Activated CD4-positive, alpha-beta memory T cell treated with anti-CD3 and anti-CD28 coated beads for 36 hours (primary cell): ENCODE results near the gene NLGN3. TPM values are rescaled to one million over a fixed set of nuclear protein-coding genes. Genes with fewer than 3 reads are reported as not detected.

Experiments
- CTCF ChIA-PET: fragments of 350-600 bp; sonication (Branson Sonifier 250); formaldehyde crosslinking; loops from one replicate; lab custom pipeline; 2021; ENCODE audit warnings: antibody characterized with exemption, inconsistent platforms; lab: Charles Lee
- POLR2A ChIA-PET: fragments of 350-600 bp; sonication (Branson Sonifier 250); formaldehyde crosslinking; loops from one replicate; lab custom pipeline; 2021; ENCODE audit warnings: antibody characterized with exemption; lab: Charles Lee
- DNase-seq: peaks from one replicate; pipeline ENCODE4 v3.0.0-alpha.2; 2020
- H3K27ac Mint-ChIP-seq: one replicate; pipeline ENCODE4 v1.8.0; 2021; ENCODE audit warnings: mixed read lengths
- H3K27me3 Mint-ChIP-seq: one replicate; pipeline ENCODE4 v1.8.0; 2021; ENCODE audit warnings: mixed read lengths
- H3K36me3 Mint-ChIP-seq: one replicate; pipeline ENCODE4 v1.8.0; 2021; ENCODE audit warnings: mixed read lengths
- H3K4me1 Mint-ChIP-seq: one replicate; pipeline ENCODE4 v1.8.0; 2021; ENCODE audit warnings: low read depth, mixed read lengths
- H3K4me3 Mint-ChIP-seq: one replicate; pipeline ENCODE4 v1.8.0; 2021; ENCODE audit warnings: mild to moderate bottlenecking, mixed read lengths
- H3K9me3 Mint-ChIP-seq: one replicate; pipeline ENCODE4 v1.8.0; 2021; ENCODE audit warnings: mixed read lengths
- intact Hi-C: fragments of 100-400 bp; cut with micrococcal nuclease; formaldehyde crosslinking; loops from one replicate; pipeline ENCODE4 v1.15.1; 2023
- total RNA-seq, 2 experiments: library from RNA; stranded (reverse); gene quantifications; one replicate each; pipeline ENCODE4 v1.2.3, GENCODE V29; 2021

The NLGN3 gene
- total RNA-seq: under 1 TPM; 0.58 to 0.86 TPM

- CTCF ChIA-PET: no interaction called here
- no peak within 1 kb of the TSS for H3K4me3 Mint-ChIP-seq
- H3K27ac Mint-ChIP-seq: peak within 1 kb of the TSS; percentile 34
- peaks cover 12% of the 10 kb centered on the region for H3K4me1 Mint-ChIP-seq
- POLR2A ChIA-PET: no interaction called here
- DNase-seq: no peak
- H3K36me3 Mint-ChIP-seq: no peaks in the 10 kb centered on the region
- no peaks in the 10 kb centered on the region for H3K9me3 Mint-ChIP-seq
- no peaks in the 10 kb centered on the region for H3K27me3 Mint-ChIP-seq
- intact Hi-C loops: no loop called here
These were observed at the start of gene NLGN3 for GRCh38 chrX:71144651-71145050. TSS of gene NLGN3 (plus strand) at chrX:71144841. CDS start at chrX:71147750, 2,909 bp downstream.

DNA sequence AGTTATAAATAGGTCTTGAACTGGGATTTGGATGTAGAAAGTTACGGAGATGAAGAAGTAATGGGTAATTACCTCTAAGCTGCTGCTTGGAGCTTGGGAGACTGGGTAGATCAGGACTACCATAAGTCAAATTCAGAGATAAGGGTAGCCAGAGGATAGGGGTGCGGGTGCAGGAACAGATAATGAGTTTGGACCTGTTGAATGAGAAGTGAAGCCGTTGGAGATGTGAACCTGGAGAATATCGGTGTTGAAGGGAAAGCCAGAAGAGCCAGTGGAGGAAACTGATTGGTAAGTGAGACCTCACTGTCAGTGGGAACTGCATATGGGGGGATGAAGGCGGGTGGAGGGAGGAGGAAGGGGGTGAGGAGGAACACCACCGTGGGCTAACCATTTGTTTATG lies 49.6 kb upstream of the NLGN3 start:
- Mint-ChIP-seq H3K27ac (no peak overlapping the region), H3K27me3 (no peaks in the 10 kb centered on the region), H3K9me3 (no peaks in the 10 kb centered on the region), H3K4me3 (peak overlapping the region; percentile 84), H3K36me3 (no peaks in the 10 kb centered on the region), H3K4me1 (peaks cover 21% of the 10 kb centered on the region)
- DNase-seq: no peak
- ChIA-PET CTCF (interaction anchor here (0.6 kb wide), 1 partner anchor 485 kb away, joined by 3 read pairs; no protein-coding TSS in a partner anchor), POLR2A (no interaction called here)
- intact Hi-C loops: loop anchor here (1.0 to 5.0 kb wide), 3 partner anchors 16 to 272 kb away; partner anchors contain the start of genes IL2RG, MED12 and TAF1

DNA sequence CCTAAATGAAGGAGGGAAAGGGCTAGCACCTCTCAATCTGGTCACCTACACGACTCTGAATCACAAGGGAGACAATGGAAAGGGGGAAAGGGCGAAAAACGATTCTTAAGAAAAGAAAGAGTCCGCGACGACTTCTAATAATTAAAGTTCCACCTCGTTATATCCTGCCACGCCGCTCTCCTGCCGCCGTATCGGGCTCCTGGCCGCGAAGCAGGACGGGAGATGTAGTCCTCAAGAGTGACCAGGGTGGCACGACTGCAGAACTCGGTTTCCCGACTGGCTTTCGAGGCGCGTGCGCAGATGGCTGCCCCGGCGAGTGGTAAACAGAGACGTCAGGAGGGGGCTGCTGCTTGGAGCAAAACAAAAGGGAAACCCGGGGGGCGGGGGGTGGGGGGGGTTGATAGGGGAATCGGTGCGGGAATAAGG lies 49.1 kb upstream of the NLGN3 start, which contains the start of gene FOXO4:
FOXO4 (plus strand) TSS at position 297 of the 426 bp plus-strand sequence. CDS start 678 bp downstream, outside the sequence.
- no peaks in the 10 kb centered on the region for H3K9me3 Mint-ChIP-seq
- POLR2A ChIA-PET: interaction anchor here (0.9 to 1.1 kb wide), 2 partner anchors 9 to 22 kb away, joined by 3 to 6 read pairs; partner anchors contain the start of gene MED12
- no peaks in the 10 kb centered on the region for H3K36me3 Mint-ChIP-seq
- H3K4me3 Mint-ChIP-seq: peak within 1 kb of the TSS; percentile 84
- peak; percentile 92 for DNase-seq
- H3K4me1 Mint-ChIP-seq: peaks cover 23% of the 10 kb centered on the region
- CTCF ChIA-PET: interaction anchor here (0.6 to 1.2 kb wide), 2 partner anchors 33 to 485 kb away, joined by 3 to 6 read pairs; no protein-coding TSS in a partner anchor
- H3K27ac Mint-ChIP-seq: peak within 1 kb of the TSS; percentile 85
- no peaks in the 10 kb centered on the region for H3K27me3 Mint-ChIP-seq
- intact Hi-C loops: loop anchor here (1.0 to 5.0 kb wide), 3 partner anchors 15 to 272 kb away; partner anchors contain the start of genes IL2RG, MED12 and TAF1

- H3K27ac Mint-ChIP-seq: peak overlapping the region; percentile 85
- intact Hi-C loops: loop anchor here (1.0 to 5.0 kb wide), 4 partner anchors 15 to 271 kb away; partner anchors contain the start of genes IL2RG, MED12, SNX12 and TAF1
- peak overlapping the region; percentile 84 for H3K4me3 Mint-ChIP-seq
- no peaks in the 10 kb centered on the region for H3K27me3 Mint-ChIP-seq
- H3K9me3 Mint-ChIP-seq: no peaks in the 10 kb centered on the region
- ChIA-PET CTCF (interaction anchor here (1.2 kb wide), 1 partner anchor 33 kb away, joined by 6 read pairs; no protein-coding TSS in a partner anchor), POLR2A (interaction anchor here (0.9 to 2.4 kb wide), 3 partner anchors 8 to 22 kb away, joined by 3 to 9 read pairs (median 6); partner anchors contain the start of genes IL2RG and MED12)
- peaks cover 26% of the 10 kb centered on the region for H3K4me1 Mint-ChIP-seq
- H3K36me3 Mint-ChIP-seq: no peaks in the 10 kb centered on the region
- no peak for DNase-seq
These were observed 48.5 kb upstream of the NLGN3 start for GRCh38 chrX:71095981-71096759.

DNA sequence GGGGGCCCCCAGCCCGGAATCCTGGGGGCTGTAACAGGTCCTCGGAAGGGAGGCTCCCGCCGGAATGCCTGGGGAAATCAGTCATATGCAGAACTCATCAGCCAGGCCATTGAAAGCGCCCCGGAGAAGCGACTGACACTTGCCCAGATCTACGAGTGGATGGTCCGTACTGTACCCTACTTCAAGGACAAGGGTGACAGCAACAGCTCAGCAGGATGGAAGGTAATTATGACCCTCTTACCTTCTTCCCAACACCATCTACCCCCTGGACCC lies 47.9 kb upstream of the NLGN3 start:
- no peak overlapping the region for H3K27ac Mint-ChIP-seq
- H3K27me3 Mint-ChIP-seq: no peaks in the 10 kb centered on the region
- intact Hi-C loops: loop anchor here (1.0 to 5.0 kb wide), 2 partner anchors 28 to 271 kb away; partner anchors contain the start of genes SNX12 and TAF1
- CTCF ChIA-PET: interaction anchor here (1.2 kb wide), 1 partner anchor 32 kb away, joined by 6 read pairs; no protein-coding TSS in a partner anchor
- H3K4me3 Mint-ChIP-seq: peak overlapping the region; percentile 84
- no peaks in the 10 kb centered on the region for H3K36me3 Mint-ChIP-seq
- no peak for DNase-seq
- POLR2A ChIA-PET: interaction anchor here (1.1 to 2.4 kb wide), 2 partner anchors 15 to 21 kb away, joined by 6 to 9 read pairs; partner anchors contain the start of genes IL2RG and MED12
- H3K9me3 Mint-ChIP-seq: no peaks in the 10 kb centered on the region
- H3K4me1 Mint-ChIP-seq: peaks cover 30% of the 10 kb centered on the region

- peaks cover 43% of the 10 kb centered on the region for H3K4me1 Mint-ChIP-seq
These were observed 46.3 kb upstream of the NLGN3 start for GRCh38 chrX:71098302-71098701.

DNA sequence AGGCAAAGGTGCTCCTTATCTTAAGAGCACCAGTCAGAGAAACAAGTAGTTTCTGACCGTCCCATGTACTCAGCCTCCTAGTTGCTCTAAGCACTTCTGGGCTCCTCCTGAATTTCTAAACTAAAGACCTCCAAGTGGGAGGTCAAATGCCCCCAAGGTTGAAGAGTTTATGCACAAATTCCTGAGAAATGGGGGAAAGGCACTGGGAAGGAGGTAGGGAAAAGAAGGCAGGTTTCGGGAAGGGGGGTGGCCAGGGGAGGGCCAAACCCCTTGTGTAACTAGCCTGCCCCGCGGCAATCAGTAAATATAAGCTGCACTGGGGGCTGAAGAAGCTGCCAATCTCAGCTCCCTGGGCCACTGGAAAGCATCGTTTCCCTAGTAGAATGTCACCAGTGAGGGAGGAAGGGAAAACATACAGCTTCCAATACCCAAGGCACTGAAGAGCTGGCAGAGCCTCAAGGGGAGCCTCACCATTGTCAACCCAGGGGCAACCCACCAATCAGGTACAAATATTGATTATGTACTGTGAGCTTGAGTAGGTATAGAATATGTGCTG lies 45.6 kb upstream of the NLGN3 start:
- no peaks in the 10 kb centered on the region for H3K9me3 Mint-ChIP-seq
- peak overlapping the region; percentile 57 for H3K27ac Mint-ChIP-seq

More at GRCh38 chrX:71098302-71098701, 46.3 kb upstream of the NLGN3 start:
- Mint-ChIP-seq H3K27ac (no peak overlapping the region), H3K27me3 (no peaks in the 10 kb centered on the region), H3K36me3 (no peaks in the 10 kb centered on the region), H3K9me3 (no peaks in the 10 kb centered on the region), H3K4me3 (no peak overlapping the region)
- intact Hi-C loops: loop anchor here (1.0 to 5.0 kb wide), 4 partner anchors 13 to 269 kb away; partner anchors contain the start of genes IL2RG and TAF1
- ChIA-PET CTCF (interaction anchor here (1.0 to 1.3 kb wide), 4 partner anchors 8 to 31 kb away, joined by 3 to 15 read pairs (median 5); partner anchors contain the start of genes CXorf65 and MED12), POLR2A (interaction anchor here (2.4 kb wide), 1 partner anchor 13 kb away, joined by 9 read pairs; the partner anchor contains the start of gene IL2RG)
- peak; percentile 79 for DNase-seq

DNA sequence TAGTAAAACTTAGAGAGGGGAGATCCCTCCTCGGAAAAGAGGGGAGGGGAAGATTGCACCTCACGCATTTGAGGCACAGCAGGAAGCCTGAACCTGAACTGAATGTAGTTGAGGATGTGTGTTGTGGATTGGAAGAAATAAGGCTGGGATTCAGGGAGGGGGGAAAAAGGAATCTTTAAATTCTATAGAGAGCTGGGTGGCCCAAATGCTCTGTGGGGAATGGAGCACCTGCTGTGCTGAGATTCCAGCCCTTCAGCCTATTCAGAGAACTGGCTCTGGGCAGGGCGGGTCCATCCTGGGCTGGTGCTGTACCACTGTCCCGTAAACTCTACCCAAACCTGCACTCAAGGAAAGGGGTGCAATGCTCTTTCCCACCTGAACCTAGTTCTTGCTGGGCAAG lies 44.9 kb upstream of the NLGN3 start:
- ChIA-PET POLR2A (interaction anchor here (1.2 to 1.7 kb wide), 2 partner anchors 12 to 18 kb away, joined by 5 to 10 read pairs; partner anchors contain the start of genes IL2RG and MED12), CTCF (interaction anchor here (0.8 to 4.9 kb wide), 8 partner anchors 9 to 80 kb away, joined by 3 to 33 read pairs (median 4); partner anchors contain the start of genes IL2RG and MED12)
- peaks cover 57% of the 10 kb centered on the region for H3K4me1 Mint-ChIP-seq
- H3K9me3 Mint-ChIP-seq: no peaks in the 10 kb centered on the region
- H3K36me3 Mint-ChIP-seq: no peaks in the 10 kb centered on the region
- no peaks in the 10 kb centered on the region for H3K27me3 Mint-ChIP-seq
- H3K4me3 Mint-ChIP-seq: no peak overlapping the region
- DNase-seq: no peak
- H3K27ac Mint-ChIP-seq: peak overlapping the region; percentile 57
- intact Hi-C loops: loop anchor here (2.0 to 5.0 kb wide), 2 partner anchors 79 to 268 kb away; partner anchors contain the start of gene TAF1

More for the DNA sequence above, 45.6 kb upstream of the NLGN3 start:
- Mint-ChIP-seq H3K36me3 (no peaks in the 10 kb centered on the region), H3K27me3 (no peaks in the 10 kb centered on the region), H3K4me3 (no peak overlapping the region), H3K4me1 (peaks cover 50% of the 10 kb centered on the region)
- ChIA-PET CTCF (interaction anchor here (0.8 to 4.9 kb wide), 8 partner anchors 10 to 81 kb away, joined by 3 to 33 read pairs (median 4); partner anchors contain the start of genes IL2RG and MED12), POLR2A (interaction anchor here (1.2 to 1.7 kb wide), 2 partner anchors 13 to 19 kb away, joined by 5 to 10 read pairs; partner anchors contain the start of genes IL2RG and MED12)
- intact Hi-C loops: loop anchor here (1.0 to 5.0 kb wide), 4 partner anchors 12 to 268 kb away; partner anchors contain the start of genes IL2RG and TAF1
- DNase-seq: no peak

GRCh38 chrX:71100581-71101505 lies 43.8 kb upstream of the NLGN3 start:
- CTCF ChIA-PET: interaction anchor here (0.6 to 4.9 kb wide), 6 partner anchors 11 to 216 kb away, joined by 3 to 33 read pairs (median 6); partner anchors contain the start of gene IL2RG
- peak; percentile 29 for DNase-seq
- Mint-ChIP-seq H3K4me3 (no peak overlapping the region), H3K9me3 (no peaks in the 10 kb centered on the region), H3K36me3 (peaks cover 4% of the 10 kb centered on the region), H3K4me1 (peaks cover 61% of the 10 kb centered on the region), H3K27me3 (no peaks in the 10 kb centered on the region), H3K27ac (no peak overlapping the region)
- intact Hi-C loops: no loop called here
- POLR2A ChIA-PET: interaction anchor here (1.5 to 3.4 kb wide), 3 partner anchors 11 to 19 kb away, joined by 5 to 28 read pairs (median 7); partner anchors contain the start of genes IL2RG and MED12

GRCh38 chrX:71102292-71102691 lies 42.3 kb upstream of the NLGN3 start:
- DNase-seq: no peak
- Mint-ChIP-seq H3K27me3 (no peaks in the 10 kb centered on the region), H3K9me3 (no peaks in the 10 kb centered on the region), H3K4me1 (peaks cover 73% of the 10 kb centered on the region), H3K36me3 (peaks cover 16% of the 10 kb centered on the region), H3K4me3 (no peak overlapping the region), H3K27ac (peak overlapping the region; percentile 83)
- intact Hi-C loops: loop anchor here (1.0 kb wide), 1 partner anchor 27 kb away; no protein-coding TSS in a partner anchor
- ChIA-PET POLR2A (interaction anchor here (1.1 to 3.4 kb wide), 4 partner anchors 9 to 79 kb away, joined by 3 to 28 read pairs (median 6); partner anchors contain the start of genes IL2RG and MED12), CTCF (interaction anchor here (1.4 to 4.9 kb wide), 5 partner anchors 10 to 76 kb away, joined by 5 to 33 read pairs (median 6); partner anchors contain the start of genes IL2RG and MED12)
